HG02798 (cell line): ENCODE data around the gene PRR14L.

Experiments used
- ATAC-seq: cut with Tn5 transposase; IDR thresholded peaks from one replicate; pipeline ENCODE4 v1.9.1; 2021; ENCODE audit warnings: mild to moderate bottlenecking; ENCODE audit not compliant: unreplicated experiment, poor library complexity

Gene PRR14L

DNA sequence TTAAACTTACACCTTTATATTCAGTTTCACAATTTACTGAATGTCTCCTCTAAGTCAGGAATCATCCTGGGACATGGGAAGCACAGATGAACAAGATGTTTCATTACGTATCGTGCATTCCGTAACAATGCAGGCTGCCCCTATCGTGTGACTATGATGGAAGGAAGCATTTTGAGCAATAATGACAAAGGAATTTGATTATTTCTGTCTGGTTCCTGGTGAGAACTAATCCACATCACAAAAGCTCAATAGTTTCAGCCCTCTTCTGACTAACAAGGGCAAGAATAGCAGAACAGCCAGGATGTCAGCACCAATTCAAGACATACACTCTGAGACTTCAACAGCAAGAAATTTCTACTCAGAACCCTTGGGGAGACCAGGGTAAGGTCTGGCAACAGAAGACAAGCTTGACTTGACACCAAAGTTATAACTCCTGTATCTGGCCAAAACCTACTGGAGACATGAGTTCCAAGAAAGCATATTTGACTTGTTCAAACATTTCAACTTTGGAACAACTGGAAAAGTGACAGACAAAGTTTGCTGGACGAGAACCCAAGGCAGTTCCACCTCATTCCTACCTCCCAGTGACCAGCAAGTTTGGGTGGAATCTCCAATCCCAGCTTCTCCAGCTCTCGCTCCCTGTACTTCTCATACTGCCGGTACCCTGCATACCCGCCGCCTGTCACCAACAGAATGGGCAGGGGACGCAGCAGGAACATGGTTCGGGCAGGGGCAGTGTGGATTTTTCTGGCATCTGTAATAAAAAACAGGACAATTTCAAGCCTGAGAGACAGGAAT is 102.2 kb downstream of the PRR14L start:
- no peak for ATAC-seq

GRCh38 chr22:31647066-31647465 is 102.9 kb downstream of the PRR14L start:
- no peak for ATAC-seq

- peak; percentile 53 for ATAC-seq
Observed at GRCh38 chr22:31646186-31647019, 103.5 kb downstream of the PRR14L start.

DNA sequence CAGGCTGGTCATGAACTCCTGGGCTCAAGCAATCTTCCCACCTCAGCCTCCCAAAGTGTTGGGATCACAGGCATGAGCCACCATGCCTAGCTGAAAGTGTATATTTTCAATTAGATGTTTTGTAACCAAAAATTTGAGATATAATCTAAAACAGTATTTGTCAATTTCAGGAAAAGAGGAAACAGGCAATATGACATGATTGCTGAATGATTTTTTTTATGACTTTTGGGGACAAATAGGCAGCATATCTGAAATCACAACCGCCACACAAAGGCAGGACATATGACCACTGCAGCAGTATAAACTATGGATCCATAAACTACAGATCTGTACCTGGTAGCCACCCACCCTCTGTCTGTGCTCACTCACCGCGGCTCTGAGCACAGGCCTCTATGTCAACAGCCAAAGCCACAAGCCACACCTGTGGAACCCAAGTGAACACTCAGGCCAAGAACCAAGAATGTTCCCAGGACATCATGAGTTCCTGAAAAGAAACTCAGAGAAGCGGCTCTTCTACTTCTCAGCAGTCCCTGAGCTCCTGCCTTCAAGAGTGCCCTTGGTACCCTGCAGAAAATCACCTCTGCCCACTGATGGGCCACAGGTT is 110.4 kb downstream of the PRR14L start:
- no peak for ATAC-seq

DNA sequence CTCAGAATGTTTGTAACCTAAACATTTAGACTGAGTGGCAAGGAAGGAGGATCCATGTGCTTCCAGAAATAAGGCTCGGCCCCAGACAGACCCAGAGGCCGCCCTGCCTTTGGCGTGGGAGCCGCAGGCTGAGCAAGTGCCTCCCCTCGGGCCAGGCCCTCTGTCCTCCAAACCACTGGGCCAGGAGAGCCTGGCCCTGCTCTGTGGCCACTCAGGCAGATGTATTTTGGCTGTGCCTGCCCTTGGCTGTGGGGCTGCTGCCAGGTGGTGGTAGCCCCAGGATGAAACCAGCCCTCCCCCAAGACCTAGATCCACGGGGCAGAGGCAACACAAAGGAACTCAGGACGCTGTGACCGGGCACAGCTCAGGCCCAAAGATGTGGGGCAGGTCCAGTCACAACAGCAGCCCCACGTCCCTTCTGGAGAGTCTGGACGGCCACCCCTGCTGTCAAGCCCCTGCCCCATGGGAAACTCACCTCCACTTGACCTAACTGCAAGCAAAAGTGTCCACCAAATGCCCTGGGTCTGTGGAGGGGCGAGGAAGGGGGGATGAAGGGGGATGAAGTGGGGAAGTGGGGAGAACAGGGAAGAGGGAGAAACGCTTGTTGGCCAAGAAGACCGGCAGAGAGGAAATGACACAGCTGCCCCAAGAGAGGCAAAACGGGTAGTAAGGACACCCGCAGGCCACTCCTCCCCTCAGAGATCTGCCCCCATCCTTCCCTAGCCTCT is 111.9 kb downstream of the PRR14L start:
- peak; percentile 46 for ATAC-seq

DNA sequence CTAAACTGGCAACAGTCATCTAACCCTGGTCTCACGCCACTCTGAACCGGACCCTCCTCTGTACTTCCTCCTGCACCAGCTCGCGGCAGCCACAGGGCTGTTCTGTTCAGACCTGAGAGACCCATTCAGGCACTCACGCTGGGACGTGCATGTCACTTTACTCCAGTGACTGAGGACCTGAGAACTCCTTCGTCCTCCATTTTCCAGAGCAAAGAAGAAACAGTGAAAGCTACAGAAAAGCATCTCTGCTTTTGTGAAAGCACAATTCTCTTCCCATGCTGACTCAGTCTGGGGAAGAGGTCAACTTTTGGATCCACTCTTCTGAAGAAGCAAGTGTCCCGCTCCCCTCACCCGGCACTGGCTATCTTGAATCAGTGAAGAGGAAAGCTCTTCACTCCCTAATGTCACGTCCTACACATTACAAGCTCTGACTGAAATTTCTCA is 112.5 kb downstream of the PRR14L start:
- ATAC-seq: peak; percentile 58

GRCh38 chr22:31635638-31636306 is 114.2 kb downstream of the PRR14L start:
- no peak for ATAC-seq

DNA sequence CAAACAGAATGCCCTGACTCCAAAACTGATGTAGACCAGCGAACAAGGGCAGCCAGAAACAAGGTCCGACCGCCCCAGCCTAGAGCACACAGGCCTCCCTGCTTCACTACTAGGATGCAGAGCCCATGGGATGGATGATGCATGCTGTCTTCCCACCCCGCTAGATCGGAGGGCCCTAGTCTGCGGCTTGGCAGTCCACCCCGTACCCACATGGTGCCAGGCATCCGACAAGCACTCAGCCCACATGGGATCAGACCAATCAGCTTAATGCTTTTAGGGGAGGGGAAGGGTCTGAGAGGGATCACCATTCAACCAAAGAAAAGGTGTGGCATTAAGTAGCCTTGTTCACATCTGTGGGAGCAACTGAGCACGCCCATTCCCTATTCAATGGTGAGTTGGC is 118.5 kb downstream of the PRR14L start:
- no peak for ATAC-seq
